T-helper 1 cell (primary cell): Measurements from ENCODE around the gene GRAMD1C.

Source experiments
- DNase-seq, 5 donors: peaks; one replicate each; pipeline ENCODE4 v3.0.0-alpha.2; 2012 to 2020

GRAMD1C gene

GRCh38 chr3:113852506-113852905 is 13.9 kb downstream of the GRAMD1C start:
- no peak for DNase-seq

GRCh38 chr3:113867506-113867905 is 28.9 kb downstream of the GRAMD1C start:
- DNase-seq: no peak

- DNase-seq: no peak
These were observed 34.7 kb downstream of the GRAMD1C start for GRCh38 chr3:113873293-113873692.

- no peak for DNase-seq
These were observed 35.4 kb downstream of the GRAMD1C start for GRCh38 chr3:113873814-113874526.

GRCh38 chr3:113878403-113878802 is 39.8 kb downstream of the GRAMD1C start:
- DNase-seq: no peak

- no peak for DNase-seq
These were observed 46.5 kb downstream of the GRAMD1C start for GRCh38 chr3:113885050-113885449.

GRCh38 chr3:113890256-113890900 is 51.8 kb downstream of the GRAMD1C start:
- no peak for DNase-seq

GRCh38 chr3:113894927-113895326 is 56.3 kb downstream of the GRAMD1C start:
- no peak for DNase-seq

GRCh38 chr3:113895964-113896363 is 57.4 kb downstream of the GRAMD1C start:
- DNase-seq: no peak

- DNase-seq: no peak
These were observed 58.3 kb downstream of the GRAMD1C start for GRCh38 chr3:113896930-113897329.

GRCh38 chr3:113897373-113897777 is 58.8 kb downstream of the GRAMD1C start:
- DNase-seq: no peak

- DNase-seq: no peak
These were observed 60.3 kb downstream of the GRAMD1C start for GRCh38 chr3:113898892-113899291.

GRCh38 chr3:113906568-113907140 is 68.1 kb downstream of the GRAMD1C start:
- DNase-seq: no peak

GRCh38 chr3:113908133-113908532 is 69.5 kb downstream of the GRAMD1C start:
- DNase-seq: no peak

GRCh38 chr3:113910966-113911365 is 72.4 kb downstream of the GRAMD1C start:
- DNase-seq: no peak

GRCh38 chr3:113912552-113913236 is 74.1 kb downstream of the GRAMD1C start:
- DNase-seq: peak in 3 of 5 donors; percentile 5 to 55 (median 5)

- no peak for DNase-seq
These were observed 76.1 kb downstream of the GRAMD1C start for GRCh38 chr3:113914646-113915045.

- no peak for DNase-seq
These were observed 89.0 kb downstream of the GRAMD1C start for GRCh38 chr3:113927556-113927955.

- DNase-seq: no peak
These were observed 108.2 kb downstream of the GRAMD1C start for GRCh38 chr3:113946831-113947230.

GRCh38 chr3:113947372-113948014 is 108.9 kb downstream of the GRAMD1C start, which contains the start of gene ZDHHC23:
Gene ZDHHC23, plus strand, starts transcription at chr3:113948013. Its CDS starts 790 bp downstream, at chr3:113948803.
- peak; percentile 37 to 80 (median 62) for DNase-seq

GRCh38 chr3:113948015-113948917 is 109.7 kb downstream of the GRAMD1C start:
- peak; percentile 4 to 28 (median 12) for DNase-seq

- DNase-seq: no peak
These were observed 114.3 kb downstream of the GRAMD1C start for GRCh38 chr3:113952921-113953320.
